K562 (cell line): ENCODE results near the gene OXSR1. TPM values are rescaled to one million over a fixed set of nuclear protein-coding genes. Genes with fewer than 3 reads are reported as not detected.

Experiments
- ATAC-seq: fragments of 200-7000 bp; cut with Tn5 transposase; 3 replicates; pipeline ENCODE4 v1.9.1; 2020; ENCODE audit warnings: moderate library complexity
- BruUV-seq: library from RNA; stranded (reverse); fragments of 400-500 nt; replicated peaks from 2 replicates; lab custom pipeline; 2021; lab: Mats Ljungman, UMichigan
- CTCF ChIA-PET: fragments of 300-600 bp; formaldehyde crosslinking; extraction: SDS; loops from one replicate; lab custom pipeline; 2021; ENCODE audit warnings: low intra/inter-chr PET ratio; lab: Yijun Ruan, JAX
- POLR2A ChIA-PET: fragments of 300-600, 350-650 bp; sonication (Branson Sonifier 250); formaldehyde crosslinking; extraction: SDS; loops from one replicate; lab custom pipeline; 2021; ENCODE audit warnings: antibody characterized with exemption, inconsistent platforms; lab: Yijun Ruan, JAX
- DNase-seq, 4 experiments: peaks; one replicate each; pipeline versions ENCODE4 v3.0.0 to v3.0.0-alpha.2; 2011 to 2018; ENCODE audit warnings: low spot score in 3 of 4, mixed read lengths in 3 of 4; ENCODE audit errors: extremely low read depth in 1 of 4
- FAIRE-seq: peaks from 2 replicates; lab custom pipeline; 2011; peaks lifted over from hg19 to GRCh38; lab: Jason Lieb, UNC
- H2AFZ ChIP-seq: 2 replicates; pipeline ENCODE4 v1.6.0; 2011; ENCODE audit warnings: low read depth, low read length, control low read depth, inconsistent platforms
- H3K27ac ChIP-seq: fragments of 200-600 bp; 3 replicates; pipeline ENCODE4 v1.8.0; 2011; ENCODE audit warnings: low read depth, mild to moderate bottlenecking, control low read depth, inconsistent platforms, low read length, moderate library complexity, mixed read lengths; ENCODE audit errors: extremely low read depth
- H3K27me3 ChIP-seq, 2 experiments: fragments of 300-600 bp in 1 of 2; 2 replicates in 1 of 2; 3 replicates in 1 of 2; pipeline versions ENCODE4 v1.6.0 to v1.8.0; 2011; ENCODE audit warnings: inconsistent platforms in 2 of 2, low read length in 2 of 2, mild to moderate bottlenecking in 1 of 2, mixed read lengths in 1 of 2, moderate library complexity in 1 of 2; ENCODE audit not compliant: control insufficient read depth in 2 of 2, insufficient read depth in 2 of 2
- H3K36me3 ChIP-seq: fragments of 300-600 bp; 3 replicates; pipeline ENCODE4 v1.8.0; 2011; ENCODE audit warnings: mild to moderate bottlenecking, low read length, inconsistent platforms; ENCODE audit not compliant: control insufficient read depth, insufficient read depth
- H3K4me1 ChIP-seq, 2 experiments: fragments of 200-600 bp in 1 of 2; replicated peaks in 1 of 2; 2 replicates in 1 of 2; 3 replicates in 1 of 2; pipeline versions ENCODE4 v1.5.1 to v1.8.0; 2011; ENCODE audit warnings: inconsistent platforms in 2 of 2, low read length in 2 of 2, mild to moderate bottlenecking in 1 of 2, mixed read lengths in 1 of 2, moderate library complexity in 1 of 2; ENCODE audit not compliant: control insufficient read depth in 2 of 2, insufficient read depth in 2 of 2
- H3K4me2 ChIP-seq: 2 replicates; pipeline ENCODE4 v1.6.1; 2011; ENCODE audit warnings: low read length, control low read depth, inconsistent platforms, mixed read lengths; ENCODE audit not compliant: insufficient read depth
- H3K4me3 ChIP-seq: fragments of 200-600 bp; sonication (generic), shearing (Covaris generic); 2 replicates; pipeline ENCODE4 v1.5.1; 2016; ENCODE audit warnings: control low read depth, inconsistent platforms
- H3K79me2 ChIP-seq: fragments of 200-600 bp; 3 replicates; pipeline ENCODE4 v1.8.0; 2011; ENCODE audit warnings: low read length, inconsistent platforms; ENCODE audit not compliant: control insufficient read depth, insufficient read depth
- H3K9ac ChIP-seq, 2 experiments: 2 replicates each; pipeline versions ENCODE4 v1.6.0 to v1.6.1; 2011; ENCODE audit warnings: low read depth in 2 of 2, low read length in 2 of 2, control low read depth in 1 of 2, inconsistent platforms in 1 of 2, mild to moderate bottlenecking in 1 of 2, mixed read lengths in 1 of 2; ENCODE audit not compliant: insufficient read depth in 1 of 2
- H3K9me1 ChIP-seq: one replicate; pipeline ENCODE4 v1.6.0; 2011; ENCODE audit warnings: inconsistent platforms, mild to moderate bottlenecking, low read length, moderate library complexity; ENCODE audit not compliant: control insufficient read depth, insufficient read depth
- H3K9me3 ChIP-seq: replicated peaks from 2 replicates; pipeline ENCODE4 v1.5.1; 2011; ENCODE audit warnings: low read depth, low read length, inconsistent platforms; ENCODE audit not compliant: control insufficient read depth, insufficient read depth
- H4K20me1 ChIP-seq: replicated peaks from 2 replicates; pipeline ENCODE4 v1.6.1; 2011; ENCODE audit warnings: low read length, inconsistent platforms, mixed read lengths; ENCODE audit not compliant: control insufficient read depth, insufficient read depth
- CEBPB ChIP-seq: fragments of 450-650 bp; IDR thresholded peaks from 2 replicates; pipeline ENCODE4 v1.6.1; 2016; ENCODE audit warnings: missing genetic modification characterization, missing compliant biosample characterization
- CEBPG ChIP-seq, 3 experiments: fragments of 200-800 bp in 1 of 3; sonication (Bioruptor generic) in 1 of 3; sonication (generic) in 1 of 3; formaldehyde crosslinking in 1 of 3; IDR thresholded peaks in 2 of 3; conservative IDR thresholded peaks in 1 of 3; 2 replicates each; pipeline versions ENCODE4 v1.6.1 to v1.8.0; 2016 to 2022; ENCODE audit warnings: missing compliant biosample characterization in 2 of 3, missing genetic modification characterization in 2 of 3, mild to moderate bottlenecking in 1 of 3, missing genetic modification reagents in 1 of 3
- POU5F1 ChIP-seq: fragments of 150-350 bp; IDR thresholded peaks from 2 replicates; pipeline ENCODE4 v1.6.1; 2014; ENCODE audit warnings: borderline replicate concordance, low read length, low read depth, mild to moderate bottlenecking; ENCODE audit not compliant: partially characterized antibody
- XRCC4 ChIP-seq: IDR thresholded peaks from one replicate; pipeline ENCODE4 v1.6.1; 2011; ENCODE audit not compliant: insufficient read depth, insufficient read length; ENCODE audit errors: extremely low read depth
- WGBS: fragments of 100-300 bp; shearing (Covaris generic); methylation state at CpG from one replicate; pipeline ENCODE4 v1.1.6; 2016; ENCODE audit warnings: low coverage, mixed read lengths; ENCODE audit not compliant: insufficient coverage; ENCODE audit errors: missing lambda C conversion rate; 5-methylcytosine and 5-hydroxymethylcytosine counted together
- in situ Hi-C: fragments of 300-500 bp; cut with MboI; formaldehyde crosslinking; loops from 4 replicates; pipeline ENCODE4 v1.15.0; 2018; ENCODE audit warnings: inconsistent platforms, mixed read lengths
- intact Hi-C: fragments of 100-400 bp; cut with micrococcal nuclease; formaldehyde crosslinking; loops from 2 replicates; pipeline ENCODE4 v1.14.2; 2022
- polyA plus RNA-seq, 8 experiments: library from polyadenylated mRNA; depleted of rRNA in 4 of 8; stranded (reverse) in 5 of 8; unstranded in 3 of 8; fragments of >200 nt; fragmentation: Nextera tagmentation in 2 of 8; fragmentation: Illumina TruSeq in 1 of 8; extraction: Ambion mirVana in 2 of 8; extraction: Trizol in 1 of 8; gene quantifications; 2 replicates each; pipeline versions ENCODE4 v1.2.1 to v1.2.3, GENCODE V29; 2011 to 2014; ENCODE audit warnings: inconsistent platforms in 1 of 8, missing spikeins in 1 of 8
- total RNA-seq, 7 experiments: library from RNA; depleted of rRNA in 6 of 7; stranded (reverse); fragments of >200 nt in 6 of 7; fragmentation: Illumina TruSeq in 2 of 7; extraction: Trizol in 2 of 7; gene quantifications; 2 replicates each; pipeline versions ENCODE4 v1.2.1 to v1.2.3, GENCODE V29; 2011 to 2021; ENCODE audit warnings: low replicate concordance in 1 of 7
- TF ChIP-seq, protein P1 (sequence below): fragments of 450-650 bp; IDR thresholded peaks from 2 replicates; pipeline ENCODE4 v1.6.1; 2016; ENCODE audit warnings: low read depth

Gene OXSR1
- total and polyA plus RNA-seq, 9 of the 15 experiments (the other 6 are each of a cell fraction or from before 2014, with no cell fraction given), result 15.7 to 87.6 (median 48.7) TPM

- Histone ChIP-seq H3K27me3 (no peaks in the 10 kb centered on the region), H3K27ac (no peak overlapping the region), H2AFZ (no peak overlapping the region), H3K9me1 (no peaks in the 10 kb centered on the region), H3K9me3 (no peaks in the 10 kb centered on the region), H3K4me3 (no peak overlapping the region), H4K20me1 (no peaks in the 10 kb centered on the region), H3K4me1 (no peaks in the 10 kb centered on the region; a peak in 1 of 5 replicates), H3K4me2 (no peak overlapping the region), H3K9ac (no peak overlapping the region)
- WGBS, result 90% methylated on average over 2 of the region's 2 CpGs
- intact Hi-C loops, result loop anchor here (10.0 kb wide), 1 partner anchor 93 kb away; the partner anchor contains the start of genes ACAA1 and MYD88
- ChIA-PET CTCF (no interaction called here), POLR2A (interaction anchor here (1.0 kb wide), 1 partner anchor 22 kb away, joined by 3 read pairs; no protein-coding TSS in a partner anchor)
- in situ Hi-C loops, result no loop called here
- FAIRE-seq, result no peak
- peak; percentile 46; the same call in 1 of the 3 replicates for ATAC-seq
- no TSS peak for BruUV-seq
- TF ChIP-seq POU5F1 (no peak), CEBPG (CRISPR knock-in tag; IDR thresholded peaks at IDR 0.05) (no peak), CEBPG (tag; conservative IDR thresholded peaks at IDR 0.05 in 1 of 2, IDR thresholded peaks at IDR 0.05 in 1 of 2) (peak; percentile 29 to 54; a peak in 1 of 4 replicates), CEBPB (tag) (peak; percentile 52), XRCC4 (no peak)
- TF ChIP-seq, protein P1, sequence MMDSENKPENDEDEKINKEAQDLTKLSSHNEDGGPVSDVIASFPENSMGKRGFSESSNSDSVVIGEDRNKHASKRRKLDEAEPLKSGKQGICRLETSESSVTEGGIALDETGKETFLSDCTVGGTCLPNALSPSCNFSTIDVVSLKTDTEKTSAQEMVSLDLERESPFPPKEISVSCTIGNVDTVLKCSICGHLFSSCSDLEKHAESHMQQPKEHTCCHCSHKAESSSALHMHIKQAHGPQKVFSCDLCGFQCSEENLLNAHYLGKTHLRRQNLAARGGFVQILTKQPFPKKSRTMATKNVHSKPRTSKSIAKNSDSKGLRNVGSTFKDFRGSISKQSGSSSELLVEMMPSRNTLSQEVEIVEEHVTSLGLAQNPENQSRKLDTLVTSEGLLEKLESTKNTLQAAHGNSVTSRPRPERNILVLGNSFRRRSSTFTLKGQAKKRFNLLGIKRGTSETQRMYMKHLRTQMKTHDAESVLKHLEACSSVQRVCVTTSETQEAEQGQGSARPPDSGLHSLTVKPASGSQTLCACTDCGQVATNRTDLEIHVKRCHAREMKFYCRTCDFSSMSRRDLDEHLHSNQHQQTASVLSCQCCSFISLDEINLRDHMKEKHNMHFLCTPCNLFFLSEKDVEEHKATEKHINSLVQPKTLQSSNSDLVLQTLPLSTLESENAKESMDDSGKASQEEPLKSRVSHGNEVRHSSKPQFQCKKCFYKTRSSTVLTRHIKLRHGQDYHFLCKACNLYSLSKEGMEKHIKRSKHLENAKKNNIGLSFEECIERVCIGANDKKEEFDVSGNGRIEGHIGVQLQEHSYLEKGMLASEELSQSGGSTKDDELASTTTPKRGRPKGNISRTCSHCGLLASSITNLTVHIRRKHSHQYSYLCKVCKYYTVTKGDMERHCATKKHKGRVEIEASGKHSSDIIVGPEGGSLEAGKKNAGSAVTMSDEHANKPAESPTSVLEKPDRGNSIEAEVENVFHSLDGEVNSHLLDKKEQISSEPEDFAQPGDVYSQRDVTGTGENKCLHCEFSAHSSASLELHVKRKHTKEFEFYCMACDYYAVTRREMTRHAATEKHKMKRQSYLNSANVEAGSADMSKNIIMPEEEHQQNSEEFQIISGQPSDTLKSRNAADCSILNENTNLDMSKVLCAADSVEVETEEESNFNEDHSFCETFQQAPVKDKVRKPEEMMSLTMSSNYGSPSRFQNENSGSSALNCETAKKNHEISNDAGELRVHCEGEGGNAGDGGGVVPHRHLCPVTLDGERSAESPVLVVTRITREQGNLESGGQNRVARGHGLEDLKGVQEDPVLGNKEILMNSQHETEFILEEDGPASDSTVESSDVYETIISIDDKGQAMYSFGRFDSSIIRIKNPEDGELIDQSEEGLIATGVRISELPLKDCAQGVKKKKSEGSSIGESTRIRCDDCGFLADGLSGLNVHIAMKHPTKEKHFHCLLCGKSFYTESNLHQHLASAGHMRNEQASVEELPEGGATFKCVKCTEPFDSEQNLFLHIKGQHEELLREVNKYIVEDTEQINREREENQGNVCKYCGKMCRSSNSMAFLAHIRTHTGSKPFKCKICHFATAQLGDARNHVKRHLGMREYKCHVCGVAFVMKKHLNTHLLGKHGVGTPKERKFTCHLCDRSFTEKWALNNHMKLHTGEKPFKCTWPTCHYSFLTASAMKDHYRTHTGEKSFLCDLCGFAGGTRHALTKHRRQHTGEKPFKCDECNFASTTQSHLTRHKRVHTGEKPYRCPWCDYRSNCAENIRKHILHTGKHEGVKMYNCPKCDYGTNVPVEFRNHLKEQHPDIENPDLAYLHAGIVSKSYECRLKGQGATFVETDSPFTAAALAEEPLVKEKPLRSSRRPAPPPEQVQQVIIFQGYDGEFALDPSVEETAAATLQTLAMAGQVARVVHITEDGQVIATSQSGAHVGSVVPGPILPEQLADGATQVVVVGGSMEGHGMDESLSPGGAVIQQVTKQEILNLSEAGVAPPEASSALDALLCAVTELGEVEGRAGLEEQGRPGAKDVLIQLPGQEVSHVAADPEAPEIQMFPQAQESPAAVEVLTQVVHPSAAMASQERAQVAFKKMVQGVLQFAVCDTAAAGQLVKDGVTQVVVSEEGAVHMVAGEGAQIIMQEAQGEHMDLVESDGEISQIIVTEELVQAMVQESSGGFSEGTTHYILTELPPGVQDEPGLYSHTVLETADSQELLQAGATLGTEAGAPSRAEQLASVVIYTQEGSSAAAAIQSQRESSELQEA, result no peak
- TF ChIP-seq, all 486 proteins: peak for 2
- Histone ChIP-seq H3K79me2 (no peaks in the 10 kb centered on the region), H3K36me3 (peaks cover 78% of the 10 kb centered on the region)
- no peak for DNase-seq
These were observed 62.7 kb downstream of the OXSR1 start for GRCh38 chr3:38227989-38228388.
